Hippocampal formation (tissue), 2 donors: ENCODE results near the gene VOPP1.
"Not testable (repeated sequence)": the region's sequence is repeated elsewhere in the genome, so short reads cannot be mapped to it uniquely, and the experiment has no call there.

ENCODE experiments used
- DNase-seq, 2 donors: peaks; one replicate each; lab custom pipeline; 2025; lab: John Stamatoyannopoulos, UW

Gene VOPP1

GRCh38 chr7:55510206-55510605 is 62.1 kb downstream of the VOPP1 start:
- DNase-seq = not testable (repeated sequence)

- DNase-seq = no peak
These were observed 63.0 kb downstream of the VOPP1 start for GRCh38 chr7:55509322-55509721.

GRCh38 chr7:55508221-55509011 is 63.9 kb downstream of the VOPP1 start:
- DNase-seq = no peak

- no peak for DNase-seq
These were observed 64.6 kb downstream of the VOPP1 start for GRCh38 chr7:55507743-55508142.

- no peak for DNase-seq
These were observed 67.2 kb downstream of the VOPP1 start for GRCh38 chr7:55504967-55505658.

- DNase-seq = no peak
These were observed 68.0 kb downstream of the VOPP1 start for GRCh38 chr7:55504093-55504859.

- no peak for DNase-seq
These were observed 69.4 kb downstream of the VOPP1 start for GRCh38 chr7:55502858-55503440.

- peak in 1 of 2 donors; percentile 19 for DNase-seq
These were observed 70.0 kb downstream of the VOPP1 start for GRCh38 chr7:55502124-55502857.

GRCh38 chr7:55501611-55502010 is 70.7 kb downstream of the VOPP1 start:
- no peak for DNase-seq

GRCh38 chr7:55500117-55500756 is 72.1 kb downstream of the VOPP1 start:
- DNase-seq = no peak

- DNase-seq = no peak
These were observed 72.7 kb downstream of the VOPP1 start for GRCh38 chr7:55499591-55499990.

GRCh38 chr7:55498770-55499169 is 73.5 kb downstream of the VOPP1 start:
- DNase-seq = no peak

GRCh38 chr7:55498142-55498541 is 74.2 kb downstream of the VOPP1 start:
- DNase-seq = no peak

- no peak for DNase-seq
These were observed 74.8 kb downstream of the VOPP1 start for GRCh38 chr7:55497521-55497920.

GRCh38 chr7:55496906-55497305 is 75.4 kb downstream of the VOPP1 start:
- DNase-seq = no peak

- no peak for DNase-seq
These were observed 77.4 kb downstream of the VOPP1 start for GRCh38 chr7:55494951-55495350.

GRCh38 chr7:55493408-55493807 is 78.9 kb downstream of the VOPP1 start:
- DNase-seq = no peak

GRCh38 chr7:55491346-55491745 is 81.0 kb downstream of the VOPP1 start:
- no peak for DNase-seq

- DNase-seq = no peak
These were observed 82.2 kb downstream of the VOPP1 start for GRCh38 chr7:55490099-55490498.

- DNase-seq = no peak
These were observed 82.8 kb downstream of the VOPP1 start for GRCh38 chr7:55489552-55489951.

GRCh38 chr7:55488804-55489340 is 83.4 kb downstream of the VOPP1 start:
- no peak for DNase-seq
